NCI-H82 treated with DMSO at 0.1 percent for 48 hours (cell line): Measurements from ENCODE around the gene CTSD.

Experiments
- DNase-seq: peaks from one replicate; lab custom pipeline; 2025; ENCODE audit not compliant: unreplicated experiment; lab: John Stamatoyannopoulos, UW

CTSD gene

DNA sequence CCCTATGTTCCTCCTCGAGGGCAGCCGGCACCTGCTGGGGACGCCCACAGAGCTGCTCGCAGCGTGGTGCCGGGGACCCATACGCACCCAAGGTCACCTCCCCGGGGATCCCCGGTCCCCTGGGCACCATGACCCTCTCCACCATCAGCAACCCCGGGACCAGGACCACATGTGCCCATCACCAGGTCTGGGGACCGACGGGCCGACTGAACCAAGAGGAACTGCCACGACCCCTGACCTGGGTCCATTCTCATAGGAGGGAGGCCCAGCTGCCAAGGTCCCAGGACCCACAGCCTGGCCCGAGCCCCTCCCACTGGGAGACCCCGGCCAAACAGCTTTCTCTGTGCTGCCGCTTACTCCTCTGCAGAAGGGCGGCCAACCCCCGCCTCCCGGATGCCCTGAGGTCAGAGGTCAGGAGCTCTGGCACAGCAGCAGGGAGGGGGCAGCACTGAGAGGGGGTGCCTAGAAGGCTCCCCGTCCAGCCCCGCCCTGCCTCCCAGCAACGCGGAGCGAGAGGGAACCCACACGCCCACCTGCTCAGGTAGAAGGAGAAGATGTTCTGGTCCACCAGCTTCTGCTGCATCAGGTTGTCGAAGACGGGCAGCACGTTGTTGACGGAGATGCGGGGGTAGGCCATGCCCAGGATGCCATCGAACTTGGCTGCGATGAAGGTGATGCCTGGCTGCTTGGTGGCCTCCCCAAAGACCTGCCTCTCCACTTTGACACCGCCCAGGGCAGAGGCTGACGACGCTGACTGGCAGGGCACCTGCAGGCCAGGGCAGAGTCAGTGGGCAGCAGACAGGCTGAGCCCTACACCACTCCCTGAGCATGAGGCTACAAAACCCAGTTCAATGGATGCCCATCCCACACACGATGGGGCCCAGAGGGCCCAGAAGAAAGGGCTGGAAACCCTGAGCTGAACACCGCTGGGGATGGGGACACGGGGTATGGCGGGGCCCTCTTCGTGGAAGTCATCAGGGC, 6.6 kb downstream of the CTSD start:
- no peak for DNase-seq

DNA sequence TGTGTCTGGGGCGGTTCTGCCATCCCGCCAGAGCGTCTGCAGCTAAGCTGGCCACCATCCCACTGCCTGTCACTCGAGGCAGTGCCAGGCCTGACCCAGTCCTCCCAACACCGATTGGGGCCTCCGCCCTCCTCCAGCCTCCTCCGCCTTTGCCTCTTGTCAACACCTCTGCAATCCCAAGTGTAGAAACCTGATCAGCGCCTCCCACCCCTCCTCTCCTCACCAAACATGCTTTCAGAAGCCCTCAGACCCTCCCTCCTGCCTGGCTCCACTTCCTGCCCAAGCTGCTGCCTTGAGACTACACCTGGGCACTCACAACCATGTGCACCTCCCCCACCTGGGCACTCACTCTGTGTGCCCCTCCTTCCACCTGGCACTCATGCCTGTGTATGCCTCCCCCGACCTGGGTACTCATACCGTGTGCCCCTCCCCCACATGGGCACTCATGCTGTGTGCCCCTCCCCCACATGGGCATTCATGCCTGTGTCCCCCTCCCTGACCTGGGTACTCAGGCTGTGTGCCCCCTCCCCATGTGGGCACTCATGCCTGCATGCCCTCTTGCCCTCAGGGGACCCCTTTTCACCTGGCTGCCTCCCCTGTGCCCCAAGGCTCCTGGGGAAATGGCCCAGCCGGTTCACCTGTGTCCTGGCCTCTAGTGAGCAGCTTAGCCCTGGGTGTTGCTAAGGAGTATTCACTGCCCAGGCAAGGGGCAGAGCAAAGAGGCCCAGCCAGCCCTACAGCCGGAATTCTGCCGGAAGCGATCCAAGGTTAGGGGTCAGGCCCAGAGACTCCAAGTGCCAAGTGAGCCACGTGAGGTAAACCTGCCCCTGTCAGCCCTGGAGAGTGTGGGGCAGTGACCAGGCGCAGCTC, 7.8 kb downstream of the CTSD start:
- DNase-seq, result no peak

DNA sequence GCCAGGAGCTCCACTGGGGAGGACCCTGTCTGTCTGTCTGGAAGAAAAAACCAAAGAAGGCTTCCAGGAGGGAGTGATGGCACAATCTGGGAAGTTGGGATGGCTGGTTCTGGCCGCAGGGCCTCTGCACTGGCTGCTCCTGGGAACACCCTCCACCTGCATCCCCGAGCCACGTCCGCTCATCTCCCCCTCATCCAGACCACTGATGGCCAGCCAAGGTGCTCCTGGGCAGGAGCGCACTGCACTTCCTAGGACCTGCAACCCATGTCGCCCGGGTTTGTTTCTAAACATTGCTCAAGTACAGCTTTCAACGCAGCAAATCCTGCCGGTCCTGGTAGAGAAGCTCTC, 8.4 kb downstream of the CTSD start:
- DNase-seq, result no peak

DNA sequence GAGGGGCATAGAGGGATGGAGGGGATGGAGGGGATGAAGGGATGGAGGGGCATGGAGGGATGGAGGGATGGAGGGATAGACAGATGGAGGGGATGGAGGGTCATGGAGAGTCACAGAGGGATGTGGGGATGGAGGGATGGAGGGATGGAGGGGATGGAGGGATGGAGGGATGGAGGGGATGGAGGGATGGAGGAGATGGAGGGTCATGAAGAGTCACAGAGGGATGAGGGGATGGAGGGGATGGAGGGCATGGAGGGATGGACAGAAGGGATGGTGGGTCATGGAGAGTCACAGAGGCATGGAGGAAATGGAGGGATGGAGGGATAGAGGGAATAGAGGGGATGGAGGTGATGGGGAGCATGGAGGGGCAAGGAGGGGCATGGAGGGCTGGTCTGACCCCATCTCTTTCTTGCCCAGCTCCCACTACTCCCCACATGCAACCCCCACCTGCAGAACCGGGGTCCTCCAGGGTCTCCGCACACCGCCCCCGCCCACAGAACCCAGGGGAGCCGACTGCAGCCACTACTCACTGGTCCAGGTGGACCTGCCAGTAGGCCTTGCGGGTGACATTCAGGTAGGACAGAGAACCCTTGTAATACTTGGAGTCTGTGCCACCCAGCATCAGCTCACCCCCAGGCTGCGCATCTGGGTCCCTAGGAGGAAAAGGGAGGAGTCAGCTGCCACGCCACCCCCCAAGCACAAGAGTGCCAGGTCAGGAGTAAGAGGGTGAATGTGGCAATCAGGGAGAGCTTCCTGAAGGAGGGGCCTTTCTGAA, 9.2 kb downstream of the CTSD start:
- DNase-seq, result no peak

DNA sequence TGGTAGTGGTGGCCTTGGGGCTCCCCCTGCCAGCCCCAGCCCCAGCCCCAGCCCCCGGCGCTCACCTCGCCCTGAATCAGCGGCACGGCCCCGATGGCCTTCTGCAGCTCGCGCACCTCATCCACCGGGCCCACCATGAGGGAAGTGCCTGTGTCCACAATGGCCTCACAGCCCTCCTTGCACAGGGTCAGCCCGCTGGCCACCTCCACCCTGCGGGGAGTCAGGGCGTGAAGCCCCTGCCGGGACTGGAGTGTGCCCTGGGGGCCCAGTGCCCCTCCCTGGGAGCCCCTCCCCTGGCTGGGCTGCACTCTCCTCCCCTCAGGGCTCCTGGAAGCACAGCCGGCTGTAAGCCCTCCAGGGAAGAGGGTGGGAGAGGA, 9.8 kb downstream of the CTSD start:
- DNase-seq, result no peak

DNA sequence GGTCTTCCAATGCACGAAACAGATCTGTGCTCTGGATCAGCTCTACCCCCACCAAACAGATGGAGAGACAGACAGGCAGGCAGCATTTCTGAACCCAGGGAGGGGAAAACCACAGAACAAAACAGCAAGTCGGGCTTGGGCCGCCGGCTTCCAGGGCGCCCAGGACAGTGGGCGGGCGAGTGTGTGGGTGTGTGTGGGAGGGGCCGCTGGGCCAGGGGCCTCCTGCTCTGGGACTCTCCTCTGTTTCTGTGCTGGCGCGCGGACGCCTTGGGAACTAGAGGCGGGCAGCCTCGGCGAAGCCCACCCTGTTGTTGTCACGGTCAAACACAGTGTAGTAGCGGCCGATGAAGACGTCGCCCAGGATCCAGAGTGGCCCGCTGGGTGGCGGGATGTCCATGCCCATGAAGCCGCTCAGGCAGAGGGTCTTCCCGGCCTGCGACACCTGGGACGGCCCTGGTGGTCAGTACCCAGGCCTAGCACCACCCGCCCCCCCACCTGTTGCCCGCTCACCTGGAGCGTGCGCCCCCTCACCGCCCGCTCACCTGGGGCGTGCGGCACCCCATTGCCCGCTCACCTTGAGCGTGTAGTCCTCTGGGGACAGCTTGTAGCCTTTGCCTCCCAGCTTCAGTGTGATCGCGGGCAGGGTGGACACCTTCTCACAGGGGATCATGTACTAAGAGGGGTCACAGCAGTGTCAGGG, 10.3 kb downstream of the CTSD start:
- no peak for DNase-seq

DNA sequence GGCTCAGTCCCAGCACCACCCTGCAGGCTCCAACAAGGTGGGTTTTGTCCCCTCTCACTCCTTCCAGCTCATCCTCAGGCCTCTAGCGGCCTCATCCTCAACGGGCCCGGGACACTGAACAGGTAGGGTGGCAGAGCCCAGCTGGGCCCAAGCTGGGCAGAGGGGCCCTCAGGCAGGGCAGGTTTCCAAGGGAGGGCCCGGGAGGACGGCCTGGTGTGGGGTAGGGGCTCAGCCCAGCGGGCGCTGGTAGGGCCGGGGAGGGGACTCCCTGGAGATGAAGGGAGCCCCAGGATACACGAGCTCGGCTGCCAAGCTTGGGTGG, 10.9 kb downstream of the CTSD start:
- no peak for DNase-seq

DNA sequence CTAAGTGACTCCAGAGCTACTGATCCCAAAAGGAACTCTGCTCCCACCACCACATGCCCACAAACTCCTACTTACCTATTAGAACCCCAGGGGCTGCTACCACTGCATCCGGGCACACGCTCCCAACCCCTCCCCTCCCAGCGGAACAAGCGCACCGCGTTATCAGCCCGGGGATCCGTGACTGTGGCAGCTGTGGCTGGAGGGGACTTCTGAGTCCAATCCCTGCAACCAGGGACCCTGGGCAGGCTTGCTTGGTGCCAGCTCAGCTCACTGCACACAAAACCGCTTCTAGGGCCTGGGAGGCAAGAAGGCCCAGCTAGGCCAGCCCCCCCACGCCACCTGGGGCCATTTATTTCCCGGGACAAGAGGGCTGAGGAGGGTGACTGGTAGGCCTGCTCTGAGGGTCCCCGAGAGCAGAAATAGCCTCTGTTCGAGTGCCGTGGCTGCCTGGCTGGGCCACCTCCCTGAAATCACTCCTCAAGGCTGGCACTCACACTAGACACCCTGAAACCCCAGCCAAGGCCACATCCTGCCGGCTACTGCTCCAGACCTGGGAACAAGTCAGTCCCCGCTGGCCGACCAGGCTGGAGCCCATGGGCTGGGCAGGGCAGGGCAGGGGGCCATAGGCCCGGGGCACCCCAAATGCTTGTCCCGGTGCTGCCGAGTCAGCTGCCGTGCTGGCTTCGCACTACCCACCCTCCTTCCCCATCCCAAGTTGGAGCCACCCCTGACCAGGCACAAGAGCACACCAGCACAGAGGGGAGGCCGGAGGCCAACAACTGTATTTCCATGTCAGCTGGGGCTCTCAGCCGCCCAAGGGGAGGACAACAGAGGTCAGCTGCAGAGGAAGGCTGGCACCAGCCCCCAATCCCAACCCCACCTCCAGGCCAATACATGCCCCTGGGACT, 11.5 kb downstream of the CTSD start:
- no peak for DNase-seq

DNA sequence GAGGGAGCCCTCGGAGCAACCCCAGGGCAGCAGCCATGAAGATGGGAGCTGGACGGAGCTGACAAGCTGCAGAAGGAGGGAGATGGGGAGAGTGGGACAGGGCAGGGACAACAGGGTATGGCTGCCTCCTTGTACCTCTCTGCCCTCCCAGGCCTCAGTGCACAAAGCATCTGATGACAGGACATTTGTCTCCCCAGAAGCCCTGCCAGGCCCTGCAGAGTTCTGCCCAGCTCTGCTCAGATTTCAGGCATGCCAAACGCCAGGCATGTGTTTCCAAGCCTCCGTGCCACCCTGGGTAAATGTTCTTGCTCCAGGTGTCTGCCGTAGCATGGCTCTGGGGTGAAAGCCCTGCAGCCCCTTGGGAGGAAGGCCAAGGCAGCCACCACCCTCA, 12.2 kb downstream of the CTSD start:
- DNase-seq, result no peak

DNA sequence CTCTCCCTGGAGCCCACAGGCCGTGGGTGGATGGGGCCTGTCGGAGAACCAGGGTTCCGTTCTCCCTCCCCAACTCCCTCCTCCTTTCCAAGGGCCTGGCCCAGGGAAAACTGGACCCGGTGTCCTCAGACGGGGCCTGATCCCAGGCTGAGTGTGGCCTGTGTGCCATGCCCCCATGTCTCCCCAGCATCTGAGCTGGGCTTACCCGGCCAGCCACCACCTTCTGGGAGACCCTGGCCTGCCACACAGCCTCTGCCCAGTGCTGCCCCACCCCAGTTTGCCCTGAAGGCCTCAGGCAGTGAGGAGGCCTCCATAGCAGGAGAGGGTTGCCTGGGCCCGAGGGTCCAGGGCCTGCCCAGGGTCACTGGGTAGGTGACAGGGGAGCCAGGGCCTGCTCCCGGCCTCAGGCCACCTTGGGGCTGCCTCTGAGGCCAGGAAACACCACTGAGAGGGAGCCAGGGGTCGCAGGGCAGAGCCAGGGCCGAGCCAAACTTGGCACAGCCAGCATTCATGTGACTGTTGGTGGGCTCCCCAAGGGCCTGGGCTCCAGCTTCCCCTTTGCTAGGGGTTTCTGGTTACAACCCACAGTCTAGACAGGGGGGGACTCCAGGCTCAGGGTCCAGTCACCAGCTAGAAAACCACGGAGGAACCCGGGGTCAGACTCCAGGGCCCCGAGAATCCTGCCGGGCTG, 12.7 kb downstream of the CTSD start:
- no peak for DNase-seq

DNA sequence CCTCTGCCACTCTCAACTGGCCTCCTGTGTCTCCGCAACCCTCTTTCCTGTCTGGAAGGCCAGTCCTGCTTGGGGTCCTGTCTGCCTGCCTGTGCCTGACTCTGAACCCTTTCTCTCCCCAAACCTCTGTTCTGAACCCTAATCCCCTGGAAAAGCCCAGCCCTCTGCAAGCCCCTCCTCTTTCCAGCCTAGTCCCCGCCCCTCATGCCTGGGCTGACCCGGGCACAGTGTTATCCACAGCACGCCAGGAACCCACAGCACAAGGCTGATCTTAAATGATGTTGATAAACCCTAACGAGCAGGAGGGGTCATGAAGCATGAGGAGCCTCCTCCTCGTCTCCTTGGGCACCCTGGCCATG, 13.3 kb downstream of the CTSD start, which contains the start of gene IFITM10:
TSS of gene IFITM10 (minus strand) at position 115 of the 359 bp plus-strand sequence. CDS start 153 bp downstream, outside the sequence.
- no peak for DNase-seq

DNA sequence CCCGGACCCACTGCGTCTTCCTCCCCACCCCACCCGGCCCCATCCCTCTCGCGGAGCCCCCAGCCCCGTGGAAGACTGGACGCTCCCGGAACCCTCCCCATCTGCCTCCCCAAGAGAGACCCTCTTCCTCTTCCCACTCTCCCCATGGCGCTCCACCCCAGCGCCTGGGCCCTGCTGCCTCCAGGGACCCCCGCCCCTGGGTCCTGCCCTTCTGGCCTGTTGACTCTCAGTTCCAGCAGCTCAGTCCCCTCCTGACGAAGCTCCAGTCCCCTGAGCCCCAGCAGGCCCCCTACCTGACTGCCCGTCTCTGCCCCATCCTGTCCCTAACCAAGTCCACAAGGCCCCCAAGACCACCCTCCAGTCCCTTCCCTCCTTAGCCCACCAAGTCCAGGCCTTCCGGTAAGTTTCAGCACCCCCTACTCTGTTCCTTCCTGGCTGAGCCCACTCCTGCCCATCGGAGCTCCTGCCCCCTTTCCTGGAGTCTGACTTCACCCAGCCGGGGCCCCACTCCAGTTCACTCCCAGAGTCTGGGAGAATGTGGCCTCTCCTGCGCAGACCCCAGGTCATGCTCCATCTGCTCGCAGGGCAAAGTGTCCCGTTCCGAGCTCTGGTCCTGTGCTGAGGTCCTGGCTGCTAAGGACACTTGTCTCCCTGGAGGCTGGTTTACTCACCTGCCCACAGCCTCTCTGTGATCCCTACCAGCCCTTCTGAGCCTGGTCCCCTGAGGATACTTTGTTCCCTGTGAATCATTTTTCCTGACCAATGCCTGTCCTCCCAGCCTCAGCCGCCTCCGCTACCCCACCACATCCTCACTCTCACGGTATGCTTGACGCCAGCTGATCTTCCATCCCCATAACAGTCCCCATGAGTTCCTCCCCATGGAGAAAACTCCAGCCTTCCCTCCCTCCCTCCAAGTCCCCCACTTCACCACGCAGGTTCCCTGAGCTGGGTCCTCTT, 14.1 kb downstream of the CTSD start:
- no peak for DNase-seq

DNA sequence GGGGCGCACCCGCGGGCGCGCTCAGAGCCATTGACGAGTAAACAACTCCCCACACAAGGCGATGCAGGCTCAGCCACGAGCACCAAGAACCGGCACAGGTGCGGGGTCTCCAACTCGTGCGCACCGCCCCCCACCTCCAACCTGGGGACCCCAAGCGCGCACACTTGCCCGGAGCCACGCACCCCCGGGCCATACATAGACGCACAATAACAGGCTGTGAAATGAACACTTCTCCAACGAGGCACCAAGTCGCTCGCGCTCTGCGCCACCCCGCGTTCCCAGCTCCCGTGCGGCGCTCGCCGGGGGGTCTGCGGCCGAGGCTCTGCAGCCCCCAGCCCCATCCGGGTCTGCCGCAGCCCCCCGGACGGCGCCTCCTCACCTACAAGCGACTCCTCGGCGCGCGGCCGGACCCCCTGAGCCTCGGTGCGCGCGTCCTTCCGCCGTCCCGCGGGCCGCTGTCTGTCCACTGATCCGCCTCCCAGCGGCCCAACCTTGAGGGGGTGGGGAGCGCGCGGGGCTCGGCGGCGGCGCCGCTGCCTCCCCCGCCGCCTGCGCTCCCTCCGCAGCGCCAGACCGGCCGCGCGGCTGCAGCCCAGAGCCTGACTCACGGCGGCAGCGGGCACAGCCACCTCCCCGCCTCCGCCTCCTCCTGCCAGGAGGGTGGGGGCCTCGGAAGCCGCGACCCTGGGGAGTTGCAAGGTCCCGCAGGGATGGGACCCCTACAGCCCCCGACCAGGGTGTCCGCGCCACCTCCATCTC, 14.9 kb downstream of the CTSD start:
- no peak for DNase-seq

DNA sequence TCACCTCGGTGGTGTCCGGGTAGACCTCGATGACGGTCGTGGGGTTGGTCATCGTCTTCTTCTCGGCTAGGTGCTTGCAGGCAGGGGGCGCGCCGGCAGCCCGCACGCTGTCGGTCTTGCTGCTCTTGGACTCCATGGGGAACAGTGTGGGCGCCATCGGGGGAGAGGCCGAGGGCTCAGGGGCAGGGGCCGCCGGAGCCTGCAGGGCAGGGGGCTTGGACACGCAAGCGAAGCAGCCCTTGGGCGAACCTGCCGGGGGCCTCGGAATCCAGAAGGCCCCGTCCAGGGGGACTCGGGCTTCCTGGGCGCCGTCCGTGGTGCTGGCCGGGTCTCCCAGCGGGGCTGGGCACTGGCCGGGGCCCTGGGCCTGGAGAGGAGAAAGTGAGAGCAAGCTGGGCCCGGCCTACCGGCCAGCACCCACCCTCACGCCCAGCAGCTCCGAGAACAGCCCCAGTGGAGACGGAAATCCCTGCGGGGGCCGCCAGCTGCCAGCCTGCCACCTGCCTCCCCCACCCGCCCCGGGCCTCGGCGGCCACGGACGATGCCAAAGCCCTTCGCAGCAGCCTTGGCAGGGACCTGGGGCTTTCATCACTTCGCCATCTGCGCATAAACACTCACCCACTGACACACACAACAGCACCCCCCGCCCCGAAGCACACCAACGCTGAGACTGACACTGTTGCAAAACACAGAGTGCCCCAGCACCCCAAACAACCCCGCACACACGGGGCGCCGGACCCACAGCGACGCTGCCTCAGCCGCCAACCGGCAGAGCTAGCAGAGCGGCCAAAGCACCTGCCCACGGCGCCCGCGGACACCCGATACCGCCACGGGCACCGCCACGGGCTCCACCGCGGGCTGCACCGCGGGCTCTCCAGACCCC, 15.7 kb downstream of the CTSD start:
- DNase-seq, result no peak

DNA sequence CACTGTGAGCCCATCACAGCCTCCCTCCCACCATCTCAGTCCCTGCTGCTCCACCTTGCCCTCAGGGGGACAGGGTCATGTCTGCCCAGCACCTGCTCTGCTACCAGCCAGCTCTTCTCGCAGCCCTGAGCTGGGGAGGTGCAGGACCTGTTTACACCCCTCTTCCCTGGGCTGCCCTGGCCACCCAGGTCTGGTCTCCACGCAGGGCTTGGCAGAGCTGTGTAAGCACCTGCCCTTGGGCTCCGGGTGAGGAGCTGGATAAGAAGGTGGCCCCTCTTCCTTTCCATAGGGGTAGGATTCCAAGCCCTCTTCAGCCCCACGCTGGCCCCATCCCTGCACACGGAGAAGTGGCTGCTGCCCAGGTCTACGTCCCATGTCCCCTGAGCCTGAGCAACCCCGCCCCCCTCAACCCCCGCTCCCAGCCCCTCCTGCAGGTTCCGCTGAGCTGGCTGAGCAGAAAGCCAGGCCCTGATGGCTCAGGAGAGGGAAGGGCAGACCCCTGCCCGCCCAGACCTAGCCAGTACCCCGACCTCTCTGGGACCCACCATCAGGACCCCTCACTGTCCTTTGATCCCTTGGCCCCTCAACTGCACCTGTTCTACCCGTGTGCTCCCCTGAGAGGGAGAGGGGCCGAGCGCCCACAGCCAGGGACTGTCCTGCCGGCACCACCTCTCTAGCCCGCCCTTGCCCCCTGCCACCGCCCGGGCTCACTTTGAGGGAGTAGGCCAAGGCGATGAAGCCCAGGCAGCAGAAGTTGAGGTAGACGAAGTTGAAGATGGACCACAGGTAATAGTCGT, 16.6 kb downstream of the CTSD start:
- DNase-seq, result no peak

DNA sequence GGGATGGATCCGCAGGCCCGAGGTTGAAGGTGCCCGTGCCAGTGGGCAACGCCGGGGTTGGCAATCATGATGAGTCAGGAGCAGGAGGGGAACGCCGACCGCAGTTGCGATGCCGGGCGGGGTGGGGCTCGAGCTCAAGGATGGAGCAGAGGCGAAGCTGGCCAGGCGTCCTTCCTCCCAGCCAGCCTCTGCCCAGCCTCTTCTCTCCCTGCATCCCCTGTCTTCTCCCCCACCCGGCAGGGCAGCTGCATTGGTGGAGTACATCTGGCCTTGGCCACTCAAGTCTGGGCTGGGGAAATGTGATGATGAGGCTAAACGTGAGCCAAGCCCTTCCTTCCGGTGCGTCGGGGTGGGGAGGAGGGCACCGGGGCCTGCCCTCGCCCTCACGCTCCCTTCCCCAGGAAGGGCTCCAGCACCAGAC, 17.2 kb downstream of the CTSD start:
- no peak for DNase-seq
